T-helper 2 cell treated with Interferon-gamma antibody and Interleukin-4, amounts not matched to agents 5 μg/mL and 100 μg/mL, for 36 hours (primary cell): Measurements from ENCODE around the gene TMEM132A.

ENCODE experiments used
- DNase-seq: peaks from one replicate; pipeline ENCODE4 v3.0.0; 2021; ENCODE audit warnings: low spot score
- H3K27ac Mint-ChIP-seq: one replicate; pipeline ENCODE4 v1.8.0; 2021; ENCODE audit warnings: mild to moderate bottlenecking, mixed read lengths
- H3K27me3 Mint-ChIP-seq: one replicate; pipeline ENCODE4 v1.8.0; 2021; ENCODE audit warnings: low read depth, mixed read lengths
- H3K36me3 Mint-ChIP-seq: one replicate; pipeline ENCODE4 v1.8.0; 2021; ENCODE audit warnings: low read depth, mixed read lengths
- H3K4me1 Mint-ChIP-seq: one replicate; pipeline ENCODE4 v1.8.0; 2021; ENCODE audit warnings: low read depth, mixed read lengths
- H3K4me3 Mint-ChIP-seq: one replicate; pipeline ENCODE4 v1.8.0; 2022; ENCODE audit warnings: mild to moderate bottlenecking, moderate library complexity, mixed read lengths
- H3K9me3 Mint-ChIP-seq: one replicate; pipeline ENCODE4 v1.8.0; 2021; ENCODE audit warnings: mixed read lengths

The TMEM132A gene, protein sequence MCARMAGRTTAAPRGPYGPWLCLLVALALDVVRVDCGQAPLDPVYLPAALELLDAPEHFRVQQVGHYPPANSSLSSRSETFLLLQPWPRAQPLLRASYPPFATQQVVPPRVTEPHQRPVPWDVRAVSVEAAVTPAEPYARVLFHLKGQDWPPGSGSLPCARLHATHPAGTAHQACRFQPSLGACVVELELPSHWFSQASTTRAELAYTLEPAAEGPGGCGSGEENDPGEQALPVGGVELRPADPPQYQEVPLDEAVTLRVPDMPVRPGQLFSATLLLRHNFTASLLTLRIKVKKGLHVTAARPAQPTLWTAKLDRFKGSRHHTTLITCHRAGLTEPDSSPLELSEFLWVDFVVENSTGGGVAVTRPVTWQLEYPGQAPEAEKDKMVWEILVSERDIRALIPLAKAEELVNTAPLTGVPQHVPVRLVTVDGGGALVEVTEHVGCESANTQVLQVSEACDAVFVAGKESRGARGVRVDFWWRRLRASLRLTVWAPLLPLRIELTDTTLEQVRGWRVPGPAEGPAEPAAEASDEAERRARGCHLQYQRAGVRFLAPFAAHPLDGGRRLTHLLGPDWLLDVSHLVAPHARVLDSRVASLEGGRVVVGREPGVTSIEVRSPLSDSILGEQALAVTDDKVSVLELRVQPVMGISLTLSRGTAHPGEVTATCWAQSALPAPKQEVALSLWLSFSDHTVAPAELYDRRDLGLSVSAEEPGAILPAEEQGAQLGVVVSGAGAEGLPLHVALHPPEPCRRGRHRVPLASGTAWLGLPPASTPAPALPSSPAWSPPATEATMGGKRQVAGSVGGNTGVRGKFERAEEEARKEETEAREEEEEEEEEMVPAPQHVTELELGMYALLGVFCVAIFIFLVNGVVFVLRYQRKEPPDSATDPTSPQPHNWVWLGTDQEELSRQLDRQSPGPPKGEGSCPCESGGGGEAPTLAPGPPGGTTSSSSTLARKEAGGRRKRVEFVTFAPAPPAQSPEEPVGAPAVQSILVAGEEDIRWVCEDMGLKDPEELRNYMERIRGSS

GRCh38 chr11:60924110-60924905, at the start of gene TMEM132A:
Gene TMEM132A (plus strand): TSS chr11:60924460. CDS start chr11:60924634, 174 bp downstream.
- DNase-seq = no peak
- Mint-ChIP-seq H3K4me3 (peak within 1 kb of the TSS; percentile 59), H3K27ac (no peak within 1 kb of the TSS), H3K4me1 (peaks cover 4% of the 10 kb centered on the region), H3K9me3 (no peaks in the 10 kb centered on the region), H3K27me3 (peaks cover 28% of the 10 kb centered on the region), H3K36me3 (peaks cover 22% of the 10 kb centered on the region)

GRCh38 chr11:60875366-60876167, 48.7 kb upstream of the TMEM132A start:
- no peak overlapping the region for H3K4me3 Mint-ChIP-seq
- H3K36me3 Mint-ChIP-seq = peaks cover 18% of the 10 kb centered on the region
- no peaks in the 10 kb centered on the region for H3K9me3 Mint-ChIP-seq
- no peaks in the 10 kb centered on the region for H3K27me3 Mint-ChIP-seq
- DNase-seq = no peak
- peaks cover 57% of the 10 kb centered on the region for H3K4me1 Mint-ChIP-seq
- no peak overlapping the region for H3K27ac Mint-ChIP-seq

DNA sequence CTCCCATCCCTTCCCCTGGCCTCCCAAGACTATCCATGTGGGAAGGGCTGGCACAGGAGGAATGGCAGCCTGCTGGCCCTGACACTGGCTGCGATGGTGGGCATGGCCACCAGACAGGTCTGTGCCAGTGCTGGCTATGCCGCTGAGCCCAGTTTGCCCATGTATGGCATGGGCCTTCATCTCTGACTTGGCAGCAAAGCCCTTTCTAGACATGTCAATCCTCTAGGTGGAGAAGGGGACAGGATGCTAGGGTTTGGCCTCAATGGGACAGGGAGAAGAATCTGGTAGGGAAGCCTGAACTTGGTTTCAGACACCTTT, 48.1 kb upstream of the TMEM132A start:
- H3K9me3 Mint-ChIP-seq = no peaks in the 10 kb centered on the region
- peaks cover 56% of the 10 kb centered on the region for H3K4me1 Mint-ChIP-seq
- H3K27ac Mint-ChIP-seq = no peak overlapping the region

DNA sequence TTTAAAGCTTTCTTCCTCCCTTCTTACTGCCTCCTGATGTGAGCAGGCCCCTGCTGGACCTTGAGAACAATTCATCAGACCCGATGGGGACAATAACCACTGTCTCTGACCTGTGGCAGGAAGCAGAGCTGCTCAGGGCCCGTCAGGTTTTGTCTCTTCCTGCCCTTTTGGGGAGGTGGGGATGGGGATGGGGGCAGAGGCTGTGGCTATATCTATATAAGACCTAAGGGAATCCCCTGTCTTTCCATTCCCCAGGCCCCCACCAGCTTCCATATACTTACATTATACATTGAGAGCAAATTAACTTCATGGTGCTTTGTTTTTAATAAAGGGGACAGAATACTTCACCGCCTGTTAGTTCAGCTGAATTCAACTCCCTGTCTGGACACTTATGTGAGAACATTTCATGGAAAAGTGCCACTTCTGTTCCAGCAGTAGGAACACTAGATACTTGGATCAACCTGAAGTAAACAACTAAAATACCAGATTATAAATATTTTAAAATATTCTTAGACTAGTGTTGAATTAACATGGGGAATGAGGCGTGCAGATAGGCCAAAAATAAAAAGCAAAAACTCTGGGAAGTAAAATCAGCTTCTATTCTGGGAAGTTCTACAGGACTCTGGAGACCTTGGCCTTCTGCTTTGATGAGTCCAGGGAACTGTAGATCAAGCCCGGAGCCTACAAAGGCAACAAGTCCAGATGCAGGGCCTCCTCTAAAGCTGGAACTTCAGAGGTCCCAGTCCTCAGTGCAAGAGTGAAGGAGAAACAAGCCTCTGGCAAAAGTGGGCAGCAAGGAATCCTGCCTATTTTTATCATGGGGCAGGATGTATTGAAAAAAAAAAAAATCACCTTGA, 45.8 kb upstream of the TMEM132A start:
- DNase-seq = no peak
- H3K9me3 Mint-ChIP-seq = no peaks in the 10 kb centered on the region
- H3K4me1 Mint-ChIP-seq = peaks cover 37% of the 10 kb centered on the region
- H3K36me3 Mint-ChIP-seq = peaks cover 39% of the 10 kb centered on the region
- no peaks in the 10 kb centered on the region for H3K27me3 Mint-ChIP-seq
- H3K27ac Mint-ChIP-seq = no peak overlapping the region
- no peak overlapping the region for H3K4me3 Mint-ChIP-seq

More for the DNA sequence above, 48.1 kb upstream of the TMEM132A start:
- Mint-ChIP-seq H3K4me3 (no peak overlapping the region), H3K27me3 (no peaks in the 10 kb centered on the region), H3K36me3 (peaks cover 24% of the 10 kb centered on the region)
- DNase-seq = no peak

DNA sequence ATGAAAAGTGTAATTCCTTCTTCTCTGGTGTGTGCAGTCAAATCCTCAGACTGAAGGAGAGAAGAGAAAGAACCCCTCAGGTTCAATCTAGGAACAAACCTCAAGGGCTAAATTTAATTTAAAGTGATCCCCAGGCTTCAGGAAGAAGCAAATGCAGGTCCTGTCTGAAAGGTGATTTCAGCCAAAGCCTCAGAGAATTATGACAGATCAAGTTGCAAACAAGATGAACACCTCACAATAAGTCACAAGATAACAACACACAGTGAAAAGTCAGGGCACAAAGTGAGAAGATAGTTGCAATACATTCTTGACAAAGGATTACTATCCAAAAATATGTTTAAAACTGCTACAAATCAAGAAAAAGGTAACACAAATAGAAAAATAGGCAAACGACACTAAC, 45.2 kb upstream of the TMEM132A start:
- Mint-ChIP-seq H3K9me3 (no peaks in the 10 kb centered on the region), H3K4me3 (no peak overlapping the region), H3K4me1 (peaks cover 35% of the 10 kb centered on the region), H3K36me3 (peaks cover 44% of the 10 kb centered on the region), H3K27ac (no peak overlapping the region), H3K27me3 (no peaks in the 10 kb centered on the region)
- no peak for DNase-seq

GRCh38 chr11:60879971-60880588, 44.2 kb upstream of the TMEM132A start:
- Mint-ChIP-seq H3K36me3 (peaks cover 48% of the 10 kb centered on the region), H3K27ac (no peak overlapping the region), H3K4me1 (peaks cover 28% of the 10 kb centered on the region), H3K9me3 (no peaks in the 10 kb centered on the region), H3K4me3 (no peak overlapping the region), H3K27me3 (no peaks in the 10 kb centered on the region)
- no peak for DNase-seq

- no peaks in the 10 kb centered on the region for H3K27me3 Mint-ChIP-seq
- no peak overlapping the region for H3K4me3 Mint-ChIP-seq
- peaks cover 54% of the 10 kb centered on the region for H3K36me3 Mint-ChIP-seq
- H3K27ac Mint-ChIP-seq = peak overlapping the region; percentile 70
- peaks cover 31% of the 10 kb centered on the region for H3K4me1 Mint-ChIP-seq
- DNase-seq = no peak
- no peaks in the 10 kb centered on the region for H3K9me3 Mint-ChIP-seq
Measured at GRCh38 chr11:60880643-60881282, 43.5 kb upstream of the TMEM132A start.

- Mint-ChIP-seq H3K27me3 (no peaks in the 10 kb centered on the region), H3K36me3 (peaks cover 62% of the 10 kb centered on the region), H3K4me3 (no peak overlapping the region), H3K4me1 (peaks cover 21% of the 10 kb centered on the region), H3K27ac (peak overlapping the region; percentile 9), H3K9me3 (no peaks in the 10 kb centered on the region)
- peak; percentile 32 for DNase-seq
Measured at GRCh38 chr11:60887556-60887955, 36.7 kb upstream of the TMEM132A start.

GRCh38 chr11:60889869-60890311, 34.4 kb upstream of the TMEM132A start:
- H3K36me3 Mint-ChIP-seq = peaks cover 56% of the 10 kb centered on the region
- no peaks in the 10 kb centered on the region for H3K9me3 Mint-ChIP-seq
- H3K4me1 Mint-ChIP-seq = peaks cover 14% of the 10 kb centered on the region
- H3K27me3 Mint-ChIP-seq = no peaks in the 10 kb centered on the region
- H3K4me3 Mint-ChIP-seq = no peak overlapping the region
- peak overlapping the region; percentile 75 for H3K27ac Mint-ChIP-seq
- DNase-seq = no peak

- Mint-ChIP-seq H3K27ac (no peak overlapping the region), H3K9me3 (no peaks in the 10 kb centered on the region), H3K27me3 (no peaks in the 10 kb centered on the region), H3K36me3 (peaks cover 53% of the 10 kb centered on the region), H3K4me3 (no peak overlapping the region), H3K4me1 (peaks cover 9% of the 10 kb centered on the region)
- DNase-seq = no peak
Measured at GRCh38 chr11:60890696-60891095, 33.6 kb upstream of the TMEM132A start.

GRCh38 chr11:60891103-60891741, 33.0 kb upstream of the TMEM132A start:
- Mint-ChIP-seq H3K9me3 (no peaks in the 10 kb centered on the region), H3K36me3 (peaks cover 52% of the 10 kb centered on the region), H3K4me1 (peaks cover 6% of the 10 kb centered on the region), H3K27me3 (no peaks in the 10 kb centered on the region), H3K4me3 (no peak overlapping the region), H3K27ac (no peak overlapping the region)
- no peak for DNase-seq
